GM18502 (cell line): ENCODE results near the gene EFCAB11.
"Not testable (repeated sequence)": the region's sequence is repeated elsewhere in the genome, so short reads cannot be mapped to it uniquely, and the experiment has no call there.

Experiments
- ATAC-seq: cut with Tn5 transposase; IDR thresholded peaks from one replicate; pipeline ENCODE4 v1.9.1; 2021; ENCODE audit warnings: mild to moderate bottlenecking; ENCODE audit not compliant: unreplicated experiment, poor library complexity

EFCAB11 gene

DNA sequence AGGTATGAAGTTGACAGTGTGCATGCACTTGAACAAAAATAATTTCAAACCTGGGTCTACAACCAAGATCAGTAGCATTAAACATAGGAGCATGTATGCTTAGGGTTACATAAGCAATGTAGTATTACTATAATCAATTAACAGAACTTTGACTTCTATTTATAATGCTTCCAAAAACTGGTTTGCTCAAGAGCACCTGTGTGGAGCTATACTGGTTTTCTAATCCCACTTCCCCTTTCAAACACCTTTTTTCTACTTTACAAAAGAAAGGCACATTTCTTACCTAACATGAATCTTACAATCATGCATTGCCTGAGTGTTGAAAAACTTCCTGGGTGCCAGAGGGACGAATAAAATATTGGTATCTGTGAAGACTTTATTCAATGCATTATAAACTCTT, 72.7 kb downstream of the EFCAB11 start:
- ATAC-seq = no peak

- ATAC-seq = not testable (repeated sequence)
These were observed 80.4 kb downstream of the EFCAB11 start for GRCh38 chr14:89874091-89874490.

DNA sequence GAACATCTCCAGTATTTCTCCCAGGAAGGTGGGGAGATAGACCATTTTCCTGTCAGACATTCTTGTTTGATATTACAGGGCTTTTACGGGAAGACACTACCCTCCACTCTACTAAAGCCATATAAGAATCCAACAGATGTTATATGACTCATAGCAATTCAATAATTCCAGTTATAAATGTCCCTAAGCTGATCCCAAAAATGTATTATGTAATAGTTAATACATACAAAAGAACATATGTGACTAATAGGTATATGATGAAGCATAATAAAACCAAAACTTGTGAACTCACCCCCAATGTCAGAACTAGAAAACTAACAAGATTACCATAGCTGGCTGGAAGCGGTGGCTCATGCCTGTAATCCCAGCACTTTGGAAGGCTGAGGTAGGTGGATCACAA, 84.2 kb downstream of the EFCAB11 start:
- ATAC-seq = no peak

- no peak for ATAC-seq
These were observed 84.9 kb downstream of the EFCAB11 start for GRCh38 chr14:89869606-89870005.

DNA sequence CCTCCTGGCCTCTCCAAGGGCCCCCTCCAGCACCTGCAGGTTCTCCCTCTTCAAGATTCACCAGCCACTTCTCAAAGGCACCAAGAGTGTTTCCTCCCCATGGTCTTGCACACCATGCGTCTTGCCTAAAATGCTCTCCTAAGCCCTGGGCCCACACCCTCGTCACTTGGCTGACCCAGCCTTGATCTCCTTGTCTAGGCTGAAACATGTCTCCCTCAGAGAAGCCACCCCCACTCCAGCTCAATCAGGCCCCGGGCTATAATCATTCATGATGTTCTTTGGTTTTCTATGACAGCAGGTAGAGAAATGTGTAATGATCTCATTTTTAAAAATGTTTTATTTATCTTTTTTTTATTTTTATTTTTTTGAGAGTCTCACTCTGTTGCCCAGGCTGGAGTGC, 88.1 kb downstream of the EFCAB11 start:
- ATAC-seq = no peak

GRCh38 chr14:89865153-89865552, 89.4 kb downstream of the EFCAB11 start:
- ATAC-seq = no peak

DNA sequence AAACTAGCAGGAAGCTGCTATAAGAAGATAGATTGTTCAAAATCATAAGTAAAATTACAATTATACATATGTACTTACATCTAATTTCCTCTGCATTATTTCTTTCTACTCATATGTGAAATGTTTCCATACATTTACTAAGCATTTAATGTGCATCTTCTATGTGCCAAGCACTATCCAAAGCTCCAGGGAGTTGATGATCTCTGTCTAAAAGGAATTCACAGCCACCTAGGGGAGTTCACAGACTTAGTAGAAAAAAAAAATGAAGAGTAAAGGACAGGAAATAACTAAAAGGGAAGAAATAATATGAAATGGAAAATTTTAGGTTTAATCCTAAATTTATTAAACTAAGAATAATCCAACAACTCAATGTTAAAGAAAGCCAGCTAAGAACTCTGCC, 91.7 kb downstream of the EFCAB11 start:
- no peak for ATAC-seq

DNA sequence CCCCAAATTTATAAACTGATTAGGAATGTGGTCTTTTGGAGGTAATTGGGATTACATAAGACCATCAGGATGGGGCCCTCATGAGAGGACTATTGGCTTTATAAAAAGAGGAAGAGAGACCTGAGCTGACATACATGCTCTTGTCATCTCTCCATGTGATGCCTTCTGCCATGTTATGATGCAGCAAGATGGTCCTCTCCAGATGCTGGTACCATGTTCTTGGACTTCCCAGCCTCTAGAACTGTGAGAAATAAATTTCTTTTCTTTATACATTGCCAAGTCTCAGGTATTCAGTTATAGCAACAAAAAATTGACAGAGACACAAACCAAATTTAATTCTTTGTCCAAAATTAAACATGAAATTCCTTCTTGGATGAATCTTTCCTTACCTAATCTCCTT, 92.9 kb downstream of the EFCAB11 start:
- no peak for ATAC-seq

DNA sequence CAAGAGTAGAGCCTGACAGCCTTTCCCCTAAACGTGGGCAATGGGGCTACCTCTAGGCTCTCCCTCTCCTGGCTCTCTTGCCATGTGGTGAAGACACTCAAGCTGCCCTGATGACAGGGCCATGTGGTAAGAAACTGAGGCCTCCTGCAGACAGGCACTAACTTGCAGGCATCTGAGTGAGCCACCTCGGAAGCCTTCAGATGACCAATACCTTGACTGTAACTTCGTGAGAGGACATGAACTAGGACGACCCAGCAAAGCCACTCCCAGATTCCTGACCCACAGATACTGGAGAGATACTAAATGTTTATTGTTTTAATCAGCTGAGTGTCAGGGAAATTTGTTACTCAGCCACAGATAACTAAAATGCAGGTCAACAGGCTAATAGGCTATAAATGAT, 96.4 kb downstream of the EFCAB11 start:
- no peak for ATAC-seq

DNA sequence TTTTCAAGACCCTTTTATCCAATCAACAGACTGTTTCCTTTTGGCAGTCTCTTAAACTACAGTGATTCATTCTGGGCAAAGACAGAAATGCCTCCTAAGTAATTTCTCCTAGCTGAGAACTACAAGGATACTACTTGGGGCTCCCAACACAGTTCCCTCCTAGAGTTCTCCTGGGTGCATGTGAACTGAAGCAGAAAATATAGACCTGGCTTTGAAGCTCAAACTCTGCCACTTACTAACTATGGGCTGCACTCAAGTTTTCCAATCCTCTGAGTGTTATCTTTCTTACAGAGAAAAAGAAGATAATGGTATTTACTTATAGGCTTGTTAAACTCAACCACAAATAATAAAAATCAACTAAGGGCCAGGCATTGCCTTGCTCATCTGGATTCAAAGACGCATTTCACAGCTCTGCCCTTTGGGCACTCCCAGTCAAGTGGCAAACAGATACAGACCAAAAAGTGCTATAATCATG, 97.6 kb downstream of the EFCAB11 start:
- ATAC-seq = no peak

GRCh38 chr14:89855961-89856656, 98.4 kb downstream of the EFCAB11 start:
- ATAC-seq = no peak

GRCh38 chr14:89853936-89854693, 100.4 kb downstream of the EFCAB11 start:
- no peak for ATAC-seq

DNA sequence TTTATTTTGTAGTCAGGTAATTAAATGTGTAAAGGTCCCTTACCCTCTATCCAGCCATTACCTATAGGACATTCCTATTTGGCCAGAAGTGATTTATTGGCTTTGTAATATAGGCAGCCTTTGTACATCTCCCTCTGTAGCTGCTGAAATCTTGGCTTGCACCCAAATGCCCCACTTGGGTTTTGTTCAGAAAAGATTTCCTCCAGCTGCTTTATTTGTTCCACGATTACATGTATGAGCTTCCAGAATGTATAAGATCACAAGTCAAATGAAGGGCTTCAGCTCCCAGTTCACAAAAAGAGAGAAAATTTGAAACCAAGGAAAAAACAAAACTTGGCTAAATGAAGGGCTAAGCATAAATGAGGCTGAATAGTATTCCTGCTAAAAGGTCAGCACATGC, 103.4 kb downstream of the EFCAB11 start:
- ATAC-seq = no peak

DNA sequence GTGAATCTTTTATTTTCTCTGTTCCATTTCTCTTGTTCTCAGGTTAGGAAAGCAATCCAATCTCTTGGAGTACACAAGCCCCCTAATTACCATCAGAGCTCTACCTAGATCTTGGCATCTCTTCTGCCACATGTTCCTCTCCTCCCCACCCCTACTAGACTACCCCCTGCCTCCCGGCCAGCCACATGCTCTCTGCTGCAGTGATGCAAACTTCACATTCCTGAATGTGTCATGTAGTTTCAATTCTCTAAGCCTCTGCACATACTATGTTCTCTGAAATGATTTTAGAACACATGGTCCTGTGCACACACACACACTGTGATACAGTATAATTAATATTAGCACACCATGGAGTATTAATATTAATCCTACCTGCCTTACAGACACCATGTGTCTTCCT, 104.6 kb downstream of the EFCAB11 start:
- ATAC-seq = no peak

- no peak for ATAC-seq
These were observed 106.4 kb downstream of the EFCAB11 start for GRCh38 chr14:89848165-89848564.

- no peak for ATAC-seq
These were observed 109.2 kb downstream of the EFCAB11 start for GRCh38 chr14:89845346-89845745.

DNA sequence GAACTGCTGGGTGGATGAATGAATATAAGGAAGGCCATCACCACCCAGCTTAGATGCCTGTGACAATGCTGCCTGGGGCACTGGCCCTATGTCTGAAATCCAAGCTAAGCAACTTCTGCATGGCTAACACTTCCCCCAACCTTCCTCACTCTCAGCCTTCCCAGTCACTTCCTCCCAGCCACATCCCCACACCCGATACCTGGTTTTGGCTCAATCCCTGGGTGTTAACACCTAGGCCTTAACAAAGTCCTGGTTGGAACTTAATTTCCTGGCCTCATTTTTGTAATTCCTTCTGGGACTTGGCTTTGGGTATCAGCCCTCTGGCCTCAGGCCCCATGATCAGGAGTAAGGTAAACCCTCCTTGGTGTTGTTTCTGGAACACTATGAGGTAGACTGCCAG, 110.0 kb downstream of the EFCAB11 start:
- ATAC-seq = no peak

GRCh38 chr14:89842837-89843236, 111.7 kb downstream of the EFCAB11 start:
- ATAC-seq = no peak

DNA sequence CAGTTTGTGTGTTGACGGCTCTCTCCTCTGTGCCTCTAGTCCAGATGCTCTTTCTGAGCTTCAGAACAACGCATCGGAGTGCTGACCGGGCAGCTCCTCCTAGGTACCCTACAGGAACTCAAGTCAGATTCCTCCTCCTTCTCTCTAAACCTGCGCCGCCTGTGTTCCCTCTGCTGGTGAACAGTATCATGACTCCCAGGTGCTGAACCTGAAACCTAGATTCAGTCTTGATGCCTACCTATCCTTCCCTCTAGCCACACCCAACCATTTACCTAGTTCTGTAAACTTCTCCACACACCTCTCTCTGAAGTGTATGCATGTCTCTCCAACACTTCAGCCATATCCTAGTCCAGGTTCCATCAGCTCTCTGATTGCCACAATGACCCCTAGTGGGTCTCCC, 112.7 kb downstream of the EFCAB11 start:
- ATAC-seq = no peak

GRCh38 chr14:89836830-89837469, 117.6 kb downstream of the EFCAB11 start:
- ATAC-seq = no peak

GRCh38 chr14:89833661-89834060, 120.9 kb downstream of the EFCAB11 start:
- no peak for ATAC-seq
